ENCODE results near the gene C1orf226. TPM values are rescaled to one million over a fixed set of nuclear protein-coding genes. Genes with fewer than 3 reads are reported as not detected.

The C1orf226 gene
- total RNA-seq, 2 donors from 2014 or later = 1.3 to 4.0 TPM

DNA sequence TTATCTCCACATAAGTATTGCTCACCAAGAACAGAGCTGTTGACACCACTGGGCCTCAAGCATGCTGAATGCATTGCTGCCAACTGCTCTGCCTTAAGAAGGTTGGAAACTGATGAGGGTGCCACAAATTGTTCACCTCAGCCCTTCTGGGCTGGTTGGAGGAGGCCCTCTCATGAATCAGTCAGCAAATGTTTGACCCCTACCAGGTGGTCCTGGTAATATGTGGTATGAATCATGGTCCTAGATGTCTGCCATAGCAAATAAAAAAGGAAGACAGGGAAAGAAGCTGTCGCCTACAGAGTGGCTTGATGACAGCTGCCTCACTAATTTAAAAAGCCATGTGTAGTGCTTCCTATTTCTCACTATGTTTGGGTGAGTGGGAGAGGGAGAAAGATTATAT lies 17.0 kb upstream of the C1orf226 start:
- 86 to 100% methylated on average over 1 of the region's 1 CpG for WGBS, 2 donors
- Histone ChIP-seq H3K4me3 (no peak overlapping the region), H3K27me3 (no peaks in the 10 kb centered on the region), H3K36me3 (replicated peaks in 1 of 2; ENCODE audit: insufficient read depth in 1 of 2, low read depth in 2 of 2) (peaks cover 0 to 2% of the 10 kb centered on the region in 2 donors), H3K9me3 (no peaks in the 10 kb centered on the region), H3K27ac (no peak overlapping the region), H3K4me1 (no peaks in the 10 kb centered on the region)
- ATAC-seq = no peak
- intact Hi-C loops (cut with DNase I) = no loop called here
- TF ChIP-seq, protein P1, sequence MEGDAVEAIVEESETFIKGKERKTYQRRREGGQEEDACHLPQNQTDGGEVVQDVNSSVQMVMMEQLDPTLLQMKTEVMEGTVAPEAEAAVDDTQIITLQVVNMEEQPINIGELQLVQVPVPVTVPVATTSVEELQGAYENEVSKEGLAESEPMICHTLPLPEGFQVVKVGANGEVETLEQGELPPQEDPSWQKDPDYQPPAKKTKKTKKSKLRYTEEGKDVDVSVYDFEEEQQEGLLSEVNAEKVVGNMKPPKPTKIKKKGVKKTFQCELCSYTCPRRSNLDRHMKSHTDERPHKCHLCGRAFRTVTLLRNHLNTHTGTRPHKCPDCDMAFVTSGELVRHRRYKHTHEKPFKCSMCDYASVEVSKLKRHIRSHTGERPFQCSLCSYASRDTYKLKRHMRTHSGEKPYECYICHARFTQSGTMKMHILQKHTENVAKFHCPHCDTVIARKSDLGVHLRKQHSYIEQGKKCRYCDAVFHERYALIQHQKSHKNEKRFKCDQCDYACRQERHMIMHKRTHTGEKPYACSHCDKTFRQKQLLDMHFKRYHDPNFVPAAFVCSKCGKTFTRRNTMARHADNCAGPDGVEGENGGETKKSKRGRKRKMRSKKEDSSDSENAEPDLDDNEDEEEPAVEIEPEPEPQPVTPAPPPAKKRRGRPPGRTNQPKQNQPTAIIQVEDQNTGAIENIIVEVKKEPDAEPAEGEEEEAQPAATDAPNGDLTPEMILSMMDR (IDR thresholded peaks at IDR 0.05) = no peak
- no peak for TF ChIP-seq POLR2A (IDR thresholded peaks at IDR 0.05)
- no peak for DNase-seq

DNA sequence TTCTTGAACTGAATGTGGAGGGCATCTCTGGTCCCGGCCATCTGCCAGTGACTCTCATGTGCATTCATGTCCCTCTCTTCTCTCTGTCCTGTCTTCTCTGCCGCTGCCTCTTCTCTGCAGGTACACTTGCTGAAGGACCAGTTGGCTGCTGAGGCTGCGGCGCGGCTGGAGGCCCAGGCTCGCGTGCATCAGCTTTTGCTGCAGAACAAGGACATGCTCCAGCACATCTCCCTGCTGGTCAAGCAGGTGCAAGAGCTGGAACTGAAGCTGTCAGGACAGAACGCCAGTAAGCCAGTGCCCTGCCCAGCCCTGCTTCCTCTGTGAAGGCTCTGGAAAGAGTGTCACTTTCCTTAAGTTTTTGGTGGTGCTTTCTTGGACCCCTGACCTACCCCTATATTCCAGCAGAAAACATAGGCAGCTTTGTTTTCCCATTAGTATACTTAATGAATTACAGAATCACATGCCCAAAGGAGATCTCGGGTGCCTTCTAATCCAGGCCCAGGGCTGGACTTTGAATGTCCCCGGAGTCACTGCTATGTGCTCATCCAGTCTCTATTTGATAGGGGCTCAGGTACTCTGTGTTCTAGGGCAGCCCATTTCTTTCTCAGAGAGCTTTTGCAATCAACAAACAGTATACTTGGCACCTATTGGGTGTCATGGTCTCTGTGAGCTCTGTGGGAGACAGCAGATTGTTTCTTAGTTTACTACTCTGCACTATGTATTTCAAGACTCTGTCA lies 16.1 kb upstream of the C1orf226 start:
- H3K27ac ChIP-seq = no peak overlapping the region
- H3K4me1 ChIP-seq = no peaks in the 10 kb centered on the region
- WGBS, 2 donors = 87 to 97% methylated on average over 10 of the region's 10 CpGs
- no peaks in the 10 kb centered on the region for H3K9me3 ChIP-seq
- intact Hi-C loops (cut with DNase I) = no loop called here
- DNase-seq = no peak
- H3K36me3 ChIP-seq (replicated peaks in 1 of 2; ENCODE audit: insufficient read depth in 1 of 2, low read depth in 2 of 2) = peaks cover 0 to 2% of the 10 kb centered on the region in 2 donors
- no peaks in the 10 kb centered on the region for H3K27me3 ChIP-seq
- no peak for ATAC-seq
- H3K4me3 ChIP-seq = no peak overlapping the region
- TF ChIP-seq, protein P1 (IDR thresholded peaks at IDR 0.05) = no peak
- TF ChIP-seq POLR2A (IDR thresholded peaks at IDR 0.05) = no peak

DNA sequence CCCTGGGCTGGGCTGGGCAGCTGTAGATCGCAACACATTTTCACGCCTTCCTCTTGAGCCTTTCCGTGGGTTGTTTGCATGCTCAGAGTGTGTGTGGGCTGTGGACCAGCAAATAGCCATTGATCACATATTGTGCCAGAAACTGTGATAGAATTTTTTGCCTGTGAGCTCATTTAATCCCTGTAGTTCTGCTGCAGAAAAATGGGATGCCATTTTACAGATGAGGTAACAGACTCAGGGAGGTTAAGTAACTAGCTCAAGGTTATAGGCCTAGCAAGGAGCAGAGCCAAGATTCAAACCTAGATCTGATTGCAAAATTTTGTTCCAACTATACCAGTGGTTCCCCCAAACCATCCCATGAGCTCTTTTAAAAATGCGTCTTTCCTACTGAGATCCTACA lies 15.4 kb upstream of the C1orf226 start:
- DNase-seq (no peak), ATAC-seq (no peak)
- Histone ChIP-seq H3K27ac (no peak overlapping the region), H3K4me1 (no peaks in the 10 kb centered on the region), H3K36me3 (replicated peaks in 1 of 2; ENCODE audit: insufficient read depth in 1 of 2, low read depth in 2 of 2) (peaks cover 0 to 2% of the 10 kb centered on the region in 2 donors), H3K4me3 (no peak overlapping the region), H3K27me3 (no peaks in the 10 kb centered on the region), H3K9me3 (no peaks in the 10 kb centered on the region)
- 0 to 66% methylated on average over 1 to 4 of the region's 4 CpGs for WGBS, 2 donors
- TF ChIP-seq, protein P1 (IDR thresholded peaks at IDR 0.05) = no peak
- TF ChIP-seq POLR2A (IDR thresholded peaks at IDR 0.05) = no peak
- intact Hi-C loops (cut with DNase I) = no loop called here

DNA sequence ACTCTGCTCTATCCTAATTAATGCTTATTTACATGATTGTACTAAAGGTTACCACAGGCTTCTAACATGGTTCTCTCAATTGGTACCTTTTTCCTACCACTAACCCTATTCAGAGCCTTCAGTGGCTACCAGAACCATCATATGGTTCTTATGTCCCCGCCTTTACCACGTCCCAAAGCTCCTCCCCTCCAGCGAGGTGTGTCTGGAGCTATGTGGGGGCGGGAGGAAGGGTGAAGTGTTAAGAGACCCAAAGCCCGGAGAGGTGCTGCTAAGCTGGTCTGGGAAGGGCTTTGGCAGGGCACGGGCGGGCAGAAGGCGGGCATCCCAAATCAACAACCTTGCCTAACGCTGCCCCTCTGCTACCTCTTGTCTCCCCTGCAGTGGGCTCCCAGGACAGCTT lies 14.9 kb upstream of the C1orf226 start:
- no peak for ATAC-seq
- Histone ChIP-seq H3K4me3 (no peak overlapping the region), H3K9me3 (no peaks in the 10 kb centered on the region), H3K27me3 (no peaks in the 10 kb centered on the region), H3K27ac (no peak overlapping the region), H3K4me1 (no peaks in the 10 kb centered on the region), H3K36me3 (replicated peaks in 1 of 2; ENCODE audit: insufficient read depth in 1 of 2, low read depth in 2 of 2) (peaks cover 0 to 2% of the 10 kb centered on the region in 2 donors)
- intact Hi-C loops (cut with DNase I) = no loop called here
- WGBS, 2 donors = 84 to 89% methylated on average over 9 of the region's 9 CpGs
- no peak for TF ChIP-seq POLR2A (IDR thresholded peaks at IDR 0.05)
- TF ChIP-seq, protein P1 (IDR thresholded peaks at IDR 0.05) = no peak
- DNase-seq = no peak

DNA sequence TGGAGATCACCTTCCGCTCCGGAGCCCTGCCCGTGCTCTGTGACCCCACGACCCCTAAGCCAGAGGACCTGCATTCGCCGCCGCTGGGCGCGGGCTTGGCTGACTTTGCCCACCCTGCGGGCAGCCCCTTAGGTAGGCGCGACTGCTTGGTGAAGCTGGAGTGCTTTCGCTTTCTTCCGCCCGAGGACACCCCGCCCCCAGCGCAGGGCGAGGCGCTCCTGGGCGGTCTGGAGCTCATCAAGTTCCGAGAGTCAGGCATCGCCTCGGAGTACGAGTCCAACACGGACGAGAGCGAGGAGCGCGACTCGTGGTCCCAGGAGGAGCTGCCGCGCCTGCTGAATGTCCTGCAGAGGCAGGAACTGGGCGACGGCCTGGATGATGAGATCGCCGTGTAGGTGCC lies 14.5 kb upstream of the C1orf226 start:
- intact Hi-C loops (cut with DNase I) = no loop called here

More for the DNA sequence above, 14.5 kb upstream of the C1orf226 start:
- 84 to 97% methylated on average over 21 to 25 of the region's 36 CpGs for WGBS, 2 donors
- H3K4me1 ChIP-seq = no peaks in the 10 kb centered on the region
- no peak overlapping the region for H3K4me3 ChIP-seq
- DNase-seq (no peak), ATAC-seq (no peak)
- no peak for TF ChIP-seq POLR2A (IDR thresholded peaks at IDR 0.05)
- TF ChIP-seq, protein P1 (IDR thresholded peaks at IDR 0.05) = no peak
- no peak overlapping the region for H3K27ac ChIP-seq
- no peaks in the 10 kb centered on the region for H3K9me3 ChIP-seq
- no peaks in the 10 kb centered on the region for H3K27me3 ChIP-seq
- H3K36me3 ChIP-seq (replicated peaks in 1 of 2; ENCODE audit: insufficient read depth in 1 of 2, low read depth in 2 of 2) = peaks cover 0 to 2% of the 10 kb centered on the region in 2 donors
